ENCODE data around the gene CPTP.
A peak's percentile ranks its signal among the peaks of the same experiment; 100 is the strongest.
"Not testable (repeated sequence)": the region's sequence is repeated elsewhere in the genome, so short reads cannot be mapped to it uniquely, and the experiment has no call there.

The CPTP gene

DNA sequence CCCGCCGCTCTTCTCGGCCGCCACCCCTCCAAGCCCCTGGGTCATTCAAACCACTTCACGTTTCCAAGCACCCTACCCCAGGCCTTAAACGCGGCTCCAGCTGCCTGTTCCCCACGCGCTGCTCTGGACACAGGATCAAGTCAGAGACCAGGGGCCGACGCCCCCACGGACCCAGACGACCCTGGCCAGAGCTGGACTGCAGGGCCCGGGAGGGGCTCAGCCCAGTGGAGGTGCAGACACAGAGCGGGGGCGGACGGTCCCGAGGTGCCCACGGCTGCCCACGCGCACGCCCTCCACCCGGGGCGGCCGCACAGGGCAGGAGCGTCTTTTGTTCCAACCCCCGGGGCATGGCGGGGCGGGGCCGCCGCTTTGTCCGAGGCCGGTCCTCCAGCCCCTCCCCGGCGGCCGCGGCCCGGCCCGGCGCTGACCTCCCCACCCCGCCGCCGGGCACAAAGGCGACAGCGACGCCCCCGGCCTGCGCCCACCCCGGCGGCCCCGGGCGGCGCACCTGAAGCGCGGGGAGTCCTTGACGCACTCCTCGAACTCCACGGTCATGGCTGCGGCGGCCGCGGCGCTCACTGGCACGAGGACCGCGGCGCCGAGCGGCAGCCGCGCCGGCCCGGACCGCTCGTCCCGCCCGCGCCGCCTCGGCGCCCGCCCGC is 17.2 kb upstream of the CPTP start:
- no peak for DNase-seq

GRCh38 chr1:1307923-1308755 is 16.5 kb upstream of the CPTP start, which contains the start of the genes ACAP3 and PUSL1:
Gene ACAP3, minus strand, starts transcription at chr1:1307930. Its CDS starts 115 bp downstream, at chr1:1307815.
Gene PUSL1, plus strand, starts transcription at chr1:1308597. Its CDS starts 47 bp downstream, at chr1:1308644.
- peak; percentile 77 to 97 (median 85) for DNase-seq

DNA sequence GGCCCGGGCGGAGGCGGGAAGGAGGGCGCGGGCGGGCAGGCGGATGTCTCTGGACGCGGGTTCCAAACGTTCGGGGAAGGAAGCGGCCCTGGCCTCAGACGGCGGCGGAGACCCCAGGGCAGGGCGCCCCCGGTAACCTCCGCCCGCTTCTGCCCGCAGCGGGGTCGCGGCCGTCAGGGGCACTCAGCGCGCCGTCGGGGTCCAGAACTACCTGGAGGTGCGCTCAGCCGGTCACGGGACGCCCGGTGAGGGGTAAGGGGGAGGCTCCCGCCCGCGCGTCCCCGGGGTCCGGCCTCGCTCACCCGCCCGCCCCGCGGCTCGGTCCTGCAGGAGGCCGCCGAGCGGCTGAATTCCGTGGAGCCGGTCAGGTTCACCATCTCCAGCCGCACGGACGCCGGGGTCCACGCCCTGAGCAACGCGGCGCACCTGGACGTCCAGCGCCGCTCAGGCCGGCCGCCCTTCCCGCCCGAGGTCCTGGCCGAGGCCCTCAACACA is 15.8 kb upstream of the CPTP start:
- DNase-seq, result no peak

DNA sequence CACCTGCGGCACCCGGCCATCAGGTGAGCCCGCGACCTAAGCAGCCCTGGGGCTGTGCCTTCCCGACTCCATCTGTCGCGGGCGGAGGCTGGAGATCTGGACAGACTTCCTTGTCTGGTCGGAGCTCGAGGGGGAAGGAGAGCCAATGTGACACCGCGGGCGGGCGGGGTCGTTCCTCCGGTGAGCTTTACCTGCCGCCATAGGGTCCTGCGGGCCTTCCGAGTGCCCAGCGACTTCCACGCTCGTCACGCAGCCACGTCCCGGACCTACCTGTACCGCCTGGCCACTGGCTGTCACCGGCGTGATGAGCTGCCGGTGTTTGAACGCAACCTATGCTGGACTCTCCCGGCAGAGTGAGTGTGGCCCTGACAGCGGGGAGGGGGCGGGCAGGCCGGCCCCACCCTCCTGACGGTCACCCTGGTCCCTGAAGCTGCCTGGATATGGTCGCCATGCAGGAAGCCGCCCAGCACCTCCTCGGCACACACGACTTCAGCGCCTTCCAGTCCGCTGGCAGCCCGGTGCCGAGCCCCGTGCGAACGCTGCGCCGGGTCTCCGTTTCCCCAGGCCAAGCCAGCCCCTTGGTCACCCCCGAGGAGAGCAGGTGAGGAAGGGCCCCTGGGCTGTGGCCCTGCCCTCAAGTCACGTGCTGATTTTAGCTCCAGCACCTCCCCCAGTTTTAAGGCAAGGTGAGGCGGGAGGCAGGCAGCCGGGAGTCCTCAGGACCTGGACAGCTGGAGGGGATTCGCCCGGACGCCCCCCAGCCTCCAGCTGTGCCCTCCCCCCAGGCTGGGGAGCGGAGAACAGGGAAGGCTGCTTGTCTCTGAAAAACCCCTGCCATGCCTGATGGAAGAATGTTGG is 15.1 kb upstream of the CPTP start:
- no peak for DNase-seq

- no peak for DNase-seq
Observed at GRCh38 chr1:1310109-1310385, 14.6 kb upstream of the CPTP start.

- no peak for DNase-seq
Observed at GRCh38 chr1:1310476-1311053, 14.0 kb upstream of the CPTP start.

GRCh38 chr1:1311107-1312104 is 13.2 kb upstream of the CPTP start:
- DNase-seq, result no peak

GRCh38 chr1:1312450-1313314 is 11.9 kb upstream of the CPTP start:
- DNase-seq, result no peak

DNA sequence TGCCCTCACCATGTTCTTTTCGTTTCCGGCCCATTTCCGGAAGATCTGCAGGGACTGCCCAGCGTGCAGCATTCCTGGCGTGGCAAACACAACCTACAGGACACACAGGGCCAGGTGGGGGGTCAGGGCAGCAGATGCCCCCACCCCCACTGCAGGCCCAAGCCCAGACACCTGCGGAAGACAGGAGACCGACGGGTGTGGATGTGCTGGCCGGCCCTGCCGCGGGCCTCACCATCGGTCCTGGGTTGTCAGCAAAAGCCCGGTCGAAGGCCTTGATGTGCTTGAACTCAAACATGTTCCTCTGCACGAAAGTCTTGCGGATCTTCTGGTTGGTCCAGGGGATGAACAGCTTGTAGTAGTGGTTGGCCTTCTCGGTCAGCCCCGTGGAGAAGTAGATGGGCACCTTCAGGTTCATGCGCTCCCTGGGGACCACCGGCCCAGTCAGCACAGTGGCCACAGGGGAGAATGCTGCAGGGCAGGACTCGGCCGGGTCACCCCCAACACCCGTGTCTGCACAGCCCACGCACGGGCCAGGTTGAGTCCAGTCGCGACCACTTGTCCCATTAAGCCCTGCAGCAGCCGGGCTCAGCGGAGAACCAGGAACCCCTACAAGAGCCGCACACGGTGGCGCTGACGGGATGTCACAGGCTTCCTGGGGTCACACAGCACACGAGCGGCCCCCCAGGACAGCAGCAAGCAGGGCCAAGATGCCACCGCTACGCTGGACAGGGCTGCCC is 10.9 kb upstream of the CPTP start:
- no peak for DNase-seq

- DNase-seq, result no peak
Observed at GRCh38 chr1:1314237-1314586, 10.4 kb upstream of the CPTP start.

DNA sequence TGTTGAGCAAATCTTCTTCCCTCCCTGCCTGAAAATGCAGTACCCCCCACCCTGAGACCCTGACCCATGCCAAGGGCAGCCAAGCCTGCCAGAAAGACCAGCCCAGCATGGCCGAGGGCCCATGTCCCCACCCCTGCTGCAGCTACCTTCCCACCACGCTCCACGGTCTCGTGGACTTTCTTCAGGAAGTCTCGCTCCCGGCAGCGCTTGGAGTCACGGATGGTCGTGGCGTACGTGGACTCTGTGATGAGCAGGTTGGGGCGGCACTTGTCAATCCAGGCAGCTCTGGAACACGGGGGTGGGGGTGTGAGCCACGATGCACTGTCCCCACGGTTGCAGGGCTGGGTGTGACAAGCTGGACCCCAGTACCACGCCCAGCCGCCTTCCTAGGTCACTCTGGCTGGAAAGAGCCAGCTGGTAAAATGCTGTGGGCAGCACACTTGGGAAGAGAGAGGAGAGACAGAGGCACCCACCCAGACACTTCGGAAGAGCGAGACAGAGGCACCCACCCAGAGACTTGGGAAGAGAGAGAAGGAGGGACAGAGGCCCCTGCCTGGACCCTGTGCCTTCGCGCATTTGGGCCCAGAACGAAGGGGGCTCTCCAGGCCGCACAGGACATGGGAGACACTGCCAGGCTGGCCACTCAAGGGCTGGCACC is 9.8 kb upstream of the CPTP start:
- no peak for DNase-seq

- no peak for DNase-seq
Observed at GRCh38 chr1:1315435-1315954, 9.1 kb upstream of the CPTP start.

GRCh38 chr1:1316199-1316598 is 8.4 kb upstream of the CPTP start:
- not testable (repeated sequence) for DNase-seq

- DNase-seq, result no peak
Observed at GRCh38 chr1:1317420-1317819, 7.2 kb upstream of the CPTP start.

DNA sequence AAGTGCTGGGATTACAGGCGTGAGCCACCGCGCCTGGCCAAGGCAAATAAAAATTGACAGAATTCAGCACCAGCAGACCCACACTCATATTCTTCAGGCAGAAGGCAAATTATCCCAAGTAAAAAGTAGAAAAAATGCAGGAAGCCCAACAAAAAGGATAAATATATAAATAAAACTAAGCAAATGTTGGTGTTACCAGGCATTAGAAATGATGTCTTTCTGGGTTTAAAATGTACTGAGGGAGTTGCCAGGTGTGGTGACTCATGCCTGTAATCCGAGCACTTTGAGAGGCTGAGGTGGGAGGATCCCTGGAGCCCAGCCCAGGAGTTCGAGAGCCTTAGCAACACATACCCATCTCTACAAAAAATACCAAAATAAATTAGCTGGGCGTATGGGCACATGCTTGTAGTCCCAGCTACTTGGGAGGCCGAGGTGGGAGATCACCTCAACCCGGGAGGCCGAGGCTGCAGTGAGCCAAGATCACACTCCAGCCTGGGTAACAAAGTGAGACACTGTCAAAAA is 6.4 kb upstream of the CPTP start:
- DNase-seq, result no peak

DNA sequence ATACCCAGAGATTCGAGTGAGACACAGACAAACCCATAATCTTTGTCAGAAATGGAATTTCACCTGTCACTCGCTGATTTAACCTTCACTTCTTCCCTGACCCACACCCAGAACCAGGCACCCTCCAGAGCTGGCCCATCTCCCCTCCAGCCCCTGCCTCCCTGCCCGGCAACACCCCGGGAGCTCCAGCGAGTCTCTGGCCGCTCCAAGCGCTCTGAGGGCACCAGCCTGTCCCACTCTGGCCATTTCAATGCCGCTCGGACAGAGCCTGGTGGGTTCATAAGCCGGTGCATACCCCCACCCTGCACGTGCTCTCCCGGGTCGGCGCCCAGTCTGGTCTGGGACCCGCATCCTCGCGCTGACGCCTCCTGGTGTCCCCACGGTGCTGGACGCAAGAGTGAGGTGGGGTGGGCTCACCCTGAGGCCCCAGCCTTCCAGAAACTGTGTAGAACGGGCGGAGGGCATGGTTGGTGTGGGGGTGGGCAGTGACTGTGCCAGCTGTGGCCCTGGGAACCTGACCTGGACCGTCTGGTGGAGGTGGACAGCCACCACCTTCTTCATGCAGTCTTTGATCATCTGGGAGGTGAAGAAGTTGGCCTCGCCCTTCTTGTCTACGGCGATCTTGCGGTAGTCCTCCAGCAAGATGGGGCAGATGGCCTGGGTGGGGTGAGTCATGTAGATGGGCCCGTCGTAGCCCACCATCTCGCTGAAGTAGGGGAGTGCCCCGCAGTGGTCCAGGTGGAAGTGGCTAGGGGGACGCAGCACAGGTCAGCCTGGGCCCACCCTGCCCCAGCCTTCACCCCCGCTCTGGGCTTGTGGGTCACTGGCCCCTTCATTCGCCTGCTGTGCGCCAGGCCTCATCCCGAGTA is 5.6 kb upstream of the CPTP start:
- no peak for DNase-seq

- no peak for DNase-seq
Observed at GRCh38 chr1:1319646-1319941, 5.0 kb upstream of the CPTP start.
